Breast epithelium (tissue), 4 donors: ENCODE results near the gene TEX13C. TPM values are rescaled to one million over a fixed set of nuclear protein-coding genes. Genes with fewer than 3 reads are reported as not detected.
"Not testable (repeated sequence)": the region's sequence is repeated elsewhere in the genome, so short reads cannot be mapped to it uniquely, and the experiment has no call there.

Experiments used
- DNase-seq, 2 donors: peaks; one replicate each; pipeline ENCODE4 v3.0.0-alpha.2; 2019; ENCODE audit warnings: low spot score in 2 of 2
- H3K27ac ChIP-seq, 2 donors: fragments of 200-600 bp; sonication (generic) in 1 of 2; one replicate each; pipeline ENCODE4 v1.5.1; 2016 to 2019; ENCODE audit warnings: mild to moderate bottlenecking in 1 of 2
- H3K27me3 ChIP-seq, 2 donors: fragments of 200-600 bp; sonication (generic) in 1 of 2; one replicate each; pipeline versions ENCODE4 v1.5.1 to v1.6.0; 2017 to 2019; ENCODE audit warnings: control low read depth in 1 of 2, mild to moderate bottlenecking in 1 of 2
- H3K36me3 ChIP-seq: fragments of 200-600 bp; one replicate; pipeline ENCODE4 v1.5.1; 2019
- H3K4me1 ChIP-seq, 2 donors: fragments of 200-600 bp; sonication (generic); one replicate each; pipeline ENCODE4 v1.5.1; 2016 to 2019; ENCODE audit warnings: control low read depth in 1 of 2
- H3K4me3 ChIP-seq, 3 donors: fragments of 200-600 bp; sonication (generic); 1 replicate in 2 of 3; 2 replicates in 1 of 3; pipeline ENCODE4 v1.5.1; 2016 to 2019; ENCODE audit warnings: mild to moderate bottlenecking in 3 of 3, moderate library complexity in 2 of 3
- H3K9me3 ChIP-seq, 2 donors: fragments of 200-600 bp; sonication (generic) in 1 of 2; one replicate each; pipeline ENCODE4 v1.5.1; 2016 to 2019; ENCODE audit warnings: control low read depth in 1 of 2
- POLR2A ChIP-seq: fragments of 450-650 bp; IDR thresholded peaks from one replicate; pipeline ENCODE4 v1.6.1; 2016; ENCODE audit warnings: antibody characterized with exemption, mild to moderate bottlenecking, moderate library complexity
- POLR2AphosphoS5 ChIP-seq, 3 donors: sonication (generic); formaldehyde crosslinking; IDR thresholded peaks; one replicate each; pipeline ENCODE4 v1.6.1; 2017; ENCODE audit warnings: antibody characterized with exemption in 3 of 3
- intact Hi-C: fragments of 100-400 bp; cut with DNase I; formaldehyde crosslinking; loops from one replicate; pipeline ENCODE4 v1.15.1; 2023; ENCODE audit warnings: low total_unique reads
- total RNA-seq, 3 donors: library from RNA; depleted of rRNA; stranded (reverse); fragments of >200 nt; gene quantifications; one replicate each; pipeline ENCODE4 v1.1.0, GENCODE V29; 2016
- TF ChIP-seq, protein P1 (sequence below), 3 donors: fragments of 450-650 bp; IDR thresholded peaks; one replicate each; pipeline ENCODE4 v1.5.1; 2016 to 2017; ENCODE audit warnings: antibody characterized with exemption in 3 of 3, mild to moderate bottlenecking in 3 of 3, moderate library complexity in 3 of 3

Gene TEX13C
- total RNA-seq, 3 donors from 2014 or later = not detected

DNA sequence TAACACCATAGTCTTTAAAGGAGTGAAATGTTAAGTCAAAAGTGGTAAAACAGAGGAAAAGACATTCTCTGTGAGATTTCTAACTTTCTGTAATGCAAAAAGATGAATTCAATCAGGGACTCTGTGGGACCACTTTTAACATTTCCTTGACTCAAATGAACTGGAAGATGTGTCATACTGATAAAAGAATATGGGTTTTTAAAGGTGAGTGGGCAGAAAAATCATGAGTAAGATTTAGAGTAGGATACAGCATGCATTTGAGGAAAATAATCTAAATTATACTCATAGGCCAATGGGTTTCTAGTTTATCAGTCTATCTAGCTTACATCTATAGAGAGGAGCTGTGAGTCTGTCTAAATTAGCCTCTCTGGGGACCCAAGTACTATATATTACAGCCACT lies 11.0 kb upstream of the TEX13C start:
- TF ChIP-seq POLR2A (no peak), POLR2AphosphoS5 (IDR thresholded peaks at IDR 0.05) (no peak)
- TF ChIP-seq, protein P1, sequence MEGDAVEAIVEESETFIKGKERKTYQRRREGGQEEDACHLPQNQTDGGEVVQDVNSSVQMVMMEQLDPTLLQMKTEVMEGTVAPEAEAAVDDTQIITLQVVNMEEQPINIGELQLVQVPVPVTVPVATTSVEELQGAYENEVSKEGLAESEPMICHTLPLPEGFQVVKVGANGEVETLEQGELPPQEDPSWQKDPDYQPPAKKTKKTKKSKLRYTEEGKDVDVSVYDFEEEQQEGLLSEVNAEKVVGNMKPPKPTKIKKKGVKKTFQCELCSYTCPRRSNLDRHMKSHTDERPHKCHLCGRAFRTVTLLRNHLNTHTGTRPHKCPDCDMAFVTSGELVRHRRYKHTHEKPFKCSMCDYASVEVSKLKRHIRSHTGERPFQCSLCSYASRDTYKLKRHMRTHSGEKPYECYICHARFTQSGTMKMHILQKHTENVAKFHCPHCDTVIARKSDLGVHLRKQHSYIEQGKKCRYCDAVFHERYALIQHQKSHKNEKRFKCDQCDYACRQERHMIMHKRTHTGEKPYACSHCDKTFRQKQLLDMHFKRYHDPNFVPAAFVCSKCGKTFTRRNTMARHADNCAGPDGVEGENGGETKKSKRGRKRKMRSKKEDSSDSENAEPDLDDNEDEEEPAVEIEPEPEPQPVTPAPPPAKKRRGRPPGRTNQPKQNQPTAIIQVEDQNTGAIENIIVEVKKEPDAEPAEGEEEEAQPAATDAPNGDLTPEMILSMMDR (IDR thresholded peaks at IDR 0.05) = no peak
- Histone ChIP-seq H3K4me1 (no peaks in the 10 kb centered on the region), H3K36me3 (no peaks in the 10 kb centered on the region), H3K27ac (no peak overlapping the region), H3K27me3 (peaks cover 0 to 3% of the 10 kb centered on the region in 2 donors), H3K4me3 (no peak overlapping the region), H3K9me3 (peaks cover 5 to 16% of the 10 kb centered on the region in 2 donors)
- DNase-seq = no peak
- intact Hi-C loops = loop anchor here (5.0 kb wide), 1 partner anchor 394 kb away; no protein-coding TSS in a partner anchor

DNA sequence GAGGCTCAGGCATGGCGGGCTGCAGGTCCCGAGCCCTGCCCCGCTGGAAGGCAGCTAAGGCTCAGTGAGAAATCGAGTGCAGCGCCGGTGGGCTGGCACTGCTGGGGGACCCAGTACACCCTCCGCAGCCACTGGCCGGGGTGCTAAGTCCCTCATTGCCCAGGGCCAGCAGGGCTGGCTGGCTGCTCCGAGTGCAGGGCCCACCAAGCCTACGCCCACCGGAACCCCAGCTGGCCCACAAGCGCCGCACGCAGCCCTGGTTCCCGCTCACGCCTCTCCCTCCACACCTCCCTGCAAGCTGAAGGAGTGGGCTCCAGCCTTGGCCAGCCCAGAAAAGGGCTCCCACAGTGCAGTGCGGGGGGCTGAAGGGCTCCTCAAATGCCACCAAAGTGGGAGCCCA lies 505 bp upstream of the TEX13C start:
- H3K27me3 ChIP-seq, H3K27ac ChIP-seq, H3K4me1 ChIP-seq, H3K36me3 ChIP-seq, DNase-seq, H3K4me3 ChIP-seq, intact Hi-C loops, H3K9me3 ChIP-seq: not testable (repeated sequence)

DNA sequence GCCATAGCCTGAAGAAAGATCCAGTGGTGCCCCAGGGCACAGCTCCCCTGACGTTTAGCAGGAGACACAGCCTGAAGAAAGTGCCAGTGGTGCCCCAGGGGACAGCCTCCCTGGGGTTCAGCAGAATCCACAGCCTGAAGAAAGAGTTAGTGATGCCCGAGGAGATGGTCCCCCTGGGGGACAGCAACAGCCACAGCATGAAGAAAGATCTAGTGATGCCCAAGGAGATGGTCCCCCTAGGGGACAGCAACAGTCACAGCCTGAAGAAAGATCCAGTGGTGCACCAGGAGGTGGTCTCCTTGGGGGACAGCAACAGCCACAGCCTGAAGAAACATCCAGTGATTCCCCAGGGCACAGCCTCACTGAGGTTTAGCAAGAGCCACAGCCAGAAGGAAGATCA lies 2.8 kb downstream of the TEX13C start:
- Histone ChIP-seq H3K4me1 (no peaks in the 10 kb centered on the region), H3K27ac (no peak overlapping the region), H3K27me3 (peaks cover 0 to 5% of the 10 kb centered on the region in 2 donors), H3K9me3 (peaks cover 0 to 5% of the 10 kb centered on the region in 2 donors), H3K36me3 (no peaks in the 10 kb centered on the region), H3K4me3 (no peak overlapping the region)
- TF ChIP-seq, protein P1 (IDR thresholded peaks at IDR 0.05) = no peak
- no peak for TF ChIP-seq POLR2AphosphoS5 (IDR thresholded peaks at IDR 0.05)
- no peak for TF ChIP-seq POLR2A
- no peak for DNase-seq
- intact Hi-C loops = no loop called here

DNA sequence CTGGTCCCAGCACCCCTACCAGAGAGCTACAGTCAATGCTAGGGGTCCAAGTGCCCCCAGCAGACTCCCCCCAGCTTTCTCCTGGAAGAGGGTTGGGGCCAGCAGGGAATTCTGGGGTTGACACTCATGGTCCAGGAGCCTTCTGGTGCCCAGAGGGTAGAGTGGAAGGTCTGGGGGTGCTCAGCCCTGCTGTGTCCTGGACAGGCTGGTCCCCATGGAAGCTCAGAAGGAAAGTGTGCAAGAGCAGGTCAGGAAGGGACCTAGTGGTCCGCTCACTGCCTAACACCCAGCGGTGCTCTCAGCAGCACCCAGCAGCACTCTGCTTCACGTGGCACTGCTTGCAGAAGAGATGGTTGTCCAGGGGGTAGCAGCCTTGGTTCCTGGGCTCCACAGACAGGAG lies 6.9 kb downstream of the TEX13C start:
- TF ChIP-seq POLR2AphosphoS5 (IDR thresholded peaks at IDR 0.05) (no peak), POLR2A (no peak)
- TF ChIP-seq, protein P1 (IDR thresholded peaks at IDR 0.05) = no peak
- H3K27me3 ChIP-seq = peaks cover 0 to 5% of the 10 kb centered on the region in 2 donors
- no peaks in the 10 kb centered on the region for H3K36me3 ChIP-seq
- H3K27ac ChIP-seq = no peak overlapping the region
- H3K4me1 ChIP-seq = no peaks in the 10 kb centered on the region
- intact Hi-C loops = no loop called here
- no peaks in the 10 kb centered on the region for H3K9me3 ChIP-seq
- no peak for DNase-seq
- H3K4me3 ChIP-seq = no peak overlapping the region

DNA sequence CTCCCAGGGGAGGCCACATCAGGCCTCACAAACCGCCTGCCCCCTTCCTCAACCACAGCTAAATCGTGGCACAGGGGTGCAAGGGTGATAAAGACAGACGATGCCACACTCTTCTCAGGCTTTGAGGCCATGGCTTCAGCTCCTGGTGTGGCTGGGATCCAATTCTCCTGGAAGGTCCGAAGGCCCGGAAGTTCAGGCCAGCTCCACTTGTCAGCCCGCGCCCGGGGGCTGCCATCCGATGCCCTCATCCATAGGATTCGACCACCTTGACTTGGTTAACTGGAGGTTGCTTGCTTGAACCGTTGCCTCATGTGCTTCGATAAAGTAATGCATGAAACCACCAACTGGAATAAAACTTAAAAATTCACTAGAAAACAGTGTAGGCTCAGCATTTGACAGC lies 8.2 kb downstream of the TEX13C start:
- intact Hi-C loops = no loop called here
- no peak for DNase-seq
- no peaks in the 10 kb centered on the region for H3K9me3 ChIP-seq
- no peak overlapping the region for H3K4me3 ChIP-seq
- H3K27me3 ChIP-seq = peaks cover 0 to 5% of the 10 kb centered on the region in 2 donors
- no peaks in the 10 kb centered on the region for H3K4me1 ChIP-seq
- TF ChIP-seq, protein P1 (IDR thresholded peaks at IDR 0.05) = no peak
- TF ChIP-seq POLR2A = no peak
- TF ChIP-seq POLR2AphosphoS5 (IDR thresholded peaks at IDR 0.05) = no peak
- H3K36me3 ChIP-seq = no peaks in the 10 kb centered on the region
- H3K27ac ChIP-seq = no peak overlapping the region

DNA sequence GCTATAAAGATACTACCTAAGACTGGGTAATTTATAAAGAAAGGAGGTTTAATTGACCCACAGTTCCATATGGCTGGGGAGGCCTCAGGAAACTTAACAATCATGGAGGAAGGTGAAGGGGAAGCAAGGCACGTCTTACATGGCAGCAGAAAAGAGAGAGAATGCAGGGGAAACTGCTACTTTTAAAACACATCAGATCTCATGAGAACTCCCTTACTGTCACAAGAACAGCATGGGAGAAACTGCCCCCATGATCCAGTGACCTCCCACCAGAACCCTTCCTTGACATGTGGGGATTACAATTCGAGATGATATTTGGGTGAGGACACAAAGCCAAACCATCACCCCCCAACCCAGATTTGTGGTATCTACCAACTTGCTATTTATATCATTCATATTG lies 13.9 kb downstream of the TEX13C start:
- TF ChIP-seq, protein P1 (IDR thresholded peaks at IDR 0.05) = no peak
- no peak for TF ChIP-seq POLR2A
- no peak for TF ChIP-seq POLR2AphosphoS5 (IDR thresholded peaks at IDR 0.05)
- DNase-seq = no peak
- intact Hi-C loops = no loop called here
- Histone ChIP-seq H3K4me1 (no peaks in the 10 kb centered on the region), H3K36me3 (no peaks in the 10 kb centered on the region), H3K9me3 (no peaks in the 10 kb centered on the region), H3K27me3 (peaks cover 0 to 6% of the 10 kb centered on the region in 2 donors), H3K4me3 (no peak overlapping the region), H3K27ac (no peak overlapping the region)
